Measurements from ENCODE around the gene TNNC2.

The TNNC2 gene

GRCh38 chr20:45780159-45780558 lies 47.0 kb downstream of the TNNC2 start:
- no peak for DNase-seq (ENCODE audit: low read depth)

DNA sequence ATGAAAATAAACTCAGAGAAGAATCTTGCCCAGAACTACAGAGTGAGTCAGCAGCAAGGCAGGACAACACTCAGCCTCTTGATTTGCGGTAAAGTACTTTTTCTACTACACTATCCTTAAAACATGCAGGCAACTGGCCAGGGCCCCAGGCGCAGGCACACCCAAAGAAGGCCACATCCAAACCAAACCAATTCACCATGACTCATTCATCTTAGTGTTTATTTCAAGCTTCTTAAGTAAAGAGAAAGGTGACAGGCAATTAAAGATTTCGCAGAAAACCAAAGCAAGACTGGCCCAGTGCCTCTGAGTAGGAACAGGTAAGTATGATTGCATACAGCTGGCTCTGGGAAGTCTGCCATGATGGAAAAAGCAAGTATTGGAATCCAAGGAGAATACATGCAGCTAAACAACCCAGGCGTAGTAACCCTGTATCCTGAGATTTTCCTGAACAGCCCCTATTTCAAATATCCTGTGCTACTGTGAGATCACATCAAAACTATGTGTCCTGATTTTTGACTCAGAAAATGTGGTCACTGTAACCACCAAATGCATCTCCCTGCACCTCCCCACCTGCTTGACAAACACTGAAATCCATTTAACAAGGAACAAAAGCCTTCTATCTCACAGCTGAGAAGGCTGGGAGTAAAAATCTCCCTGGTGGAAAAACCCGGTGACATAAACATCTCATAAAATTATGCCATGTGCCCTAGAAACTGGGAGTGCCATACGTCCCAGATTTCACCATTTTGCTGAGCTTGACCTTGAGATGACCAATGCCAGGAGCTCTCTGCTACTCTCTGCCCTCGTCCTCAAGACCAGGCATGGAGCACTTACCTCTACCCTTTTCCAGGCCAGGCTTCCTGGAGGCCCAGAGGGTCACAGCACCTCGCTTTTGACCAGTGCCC lies 47.8 kb downstream of the TNNC2 start:
- peak; percentile 100 for DNase-seq (ENCODE audit: low read depth)

DNA sequence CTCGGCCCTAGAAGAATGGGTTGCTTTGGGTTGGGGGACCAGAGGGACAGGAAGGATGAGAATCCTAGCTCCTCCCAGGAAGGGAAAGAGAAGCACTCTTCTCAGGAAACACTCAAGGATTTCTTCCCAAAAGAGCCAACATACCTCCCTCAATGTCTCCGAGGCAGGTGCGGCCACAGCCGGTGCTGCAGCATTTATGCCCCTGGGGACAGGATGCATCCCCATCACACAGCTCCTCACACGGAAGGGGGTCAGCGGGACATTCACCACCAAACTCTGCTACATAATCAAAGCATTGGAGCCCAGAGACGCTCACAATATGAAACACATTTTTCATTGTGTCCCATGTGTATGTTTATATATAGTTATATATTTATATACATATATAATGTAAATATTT lies 50.2 kb downstream of the TNNC2 start:
- DNase-seq (ENCODE audit: low read depth): no peak

- no peak for DNase-seq (ENCODE audit: low read depth)
These were observed 51.7 kb downstream of the TNNC2 start for GRCh38 chr20:45775411-45775810.

DNA sequence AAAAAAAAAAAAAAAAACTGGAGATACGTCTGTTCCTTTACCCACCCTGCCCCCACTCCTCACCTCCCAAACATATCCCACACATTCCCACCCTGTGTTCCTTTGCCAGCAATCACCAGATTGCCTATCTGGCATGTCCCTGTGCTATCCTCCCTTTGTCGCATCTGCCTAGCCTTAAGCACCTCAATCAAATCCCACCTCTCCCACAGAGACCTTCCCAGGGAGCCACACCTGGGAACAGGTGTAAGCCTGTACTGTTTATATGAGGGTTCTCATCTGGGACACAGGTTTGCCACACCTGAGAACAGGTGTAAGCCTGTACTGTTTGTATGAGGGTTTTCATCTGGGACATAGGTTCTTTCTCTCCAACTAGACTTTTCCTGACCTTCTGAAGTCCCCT lies 52.2 kb downstream of the TNNC2 start:
- no peak for DNase-seq (ENCODE audit: low read depth)

Data from EH (cell line).